Epithelial cell of esophagus (primary cell): ENCODE measurements around the gene MRPS2.

ENCODE experiments used
- DNase-seq: peaks from one replicate; pipeline ENCODE4 v3.0.0; 2010; ENCODE audit warnings: low read depth
- H3K4me3 ChIP-seq: 2 replicates; pipeline ENCODE4 v1.5.1; 2011; ENCODE audit warnings: mild to moderate bottlenecking, low read length, control low read depth
- CTCF ChIP-seq: IDR thresholded peaks from 2 replicates; pipeline ENCODE4 v1.5.1; 2011; ENCODE audit warnings: low read depth, mild to moderate bottlenecking, low read length, control low read depth, inconsistent platforms; ENCODE audit not compliant: insufficient read depth; ENCODE audit errors: missing control alignments

Gene MRPS2

GRCh38 chr9:135474915-135475314, 25.6 kb upstream of the MRPS2 start:
- TF ChIP-seq CTCF = peak; percentile 28
- no peak overlapping the region for H3K4me3 ChIP-seq
- no peak for DNase-seq

DNA sequence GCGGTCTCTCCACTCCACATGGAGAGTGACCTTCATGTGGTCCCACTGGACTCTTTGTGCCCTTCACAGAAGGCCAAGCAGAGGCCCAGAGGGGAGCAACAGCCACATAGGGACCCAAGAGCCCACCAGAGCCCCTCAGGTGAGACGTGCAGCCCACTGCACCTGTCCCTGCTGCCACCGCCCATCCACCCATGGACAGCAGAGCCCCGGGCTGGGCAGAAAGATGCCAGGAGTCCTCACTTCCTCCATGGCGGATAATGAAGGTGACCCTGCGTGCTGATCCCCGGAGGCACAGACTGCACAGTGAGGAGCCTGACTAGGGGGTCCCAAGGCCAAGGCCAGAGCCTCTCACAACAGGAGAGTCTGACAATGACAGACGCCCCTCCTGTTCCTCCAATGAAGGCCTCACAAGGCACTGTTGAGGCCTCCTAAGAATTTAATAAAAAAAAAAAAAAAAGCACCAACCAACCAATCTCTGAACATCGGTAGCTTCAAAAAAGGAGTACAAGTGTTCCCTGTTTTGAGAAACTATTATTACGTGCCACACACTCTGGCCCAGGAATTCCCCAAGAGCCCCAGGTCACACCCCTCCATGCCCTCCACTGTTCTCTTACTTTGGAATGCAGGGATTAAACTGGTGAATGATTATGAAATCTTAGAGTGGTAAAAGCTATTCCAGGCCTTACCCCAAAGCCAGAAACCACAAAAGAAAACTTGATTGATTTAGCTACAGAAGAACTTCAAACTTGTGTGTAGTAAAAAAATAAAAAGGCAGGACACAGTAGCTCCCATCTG, 23.7 kb upstream of the MRPS2 start:
- TF ChIP-seq CTCF = no peak
- peak; percentile 20 for DNase-seq
- no peak overlapping the region for H3K4me3 ChIP-seq

DNA sequence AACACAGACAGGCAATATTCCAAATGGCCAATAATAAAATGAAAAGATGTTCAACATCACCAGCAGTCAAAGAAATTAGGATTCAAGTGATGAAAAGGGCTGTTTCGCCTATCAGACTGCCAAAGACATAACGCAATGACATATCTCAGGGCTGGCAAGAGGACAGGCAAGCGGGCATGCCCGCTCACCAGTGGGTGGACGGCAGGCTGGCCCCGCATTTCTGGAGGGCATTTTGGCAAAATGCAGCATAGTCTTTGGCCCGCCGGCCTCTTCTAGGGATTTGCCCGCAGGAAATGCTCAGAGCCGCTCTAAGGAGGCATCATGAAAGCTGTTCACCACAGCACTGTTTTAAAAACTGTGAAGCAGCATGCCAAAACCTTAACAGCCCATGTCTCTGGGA, 22.3 kb upstream of the MRPS2 start:
- H3K4me3 ChIP-seq = no peak overlapping the region
- no peak for TF ChIP-seq CTCF

DNA sequence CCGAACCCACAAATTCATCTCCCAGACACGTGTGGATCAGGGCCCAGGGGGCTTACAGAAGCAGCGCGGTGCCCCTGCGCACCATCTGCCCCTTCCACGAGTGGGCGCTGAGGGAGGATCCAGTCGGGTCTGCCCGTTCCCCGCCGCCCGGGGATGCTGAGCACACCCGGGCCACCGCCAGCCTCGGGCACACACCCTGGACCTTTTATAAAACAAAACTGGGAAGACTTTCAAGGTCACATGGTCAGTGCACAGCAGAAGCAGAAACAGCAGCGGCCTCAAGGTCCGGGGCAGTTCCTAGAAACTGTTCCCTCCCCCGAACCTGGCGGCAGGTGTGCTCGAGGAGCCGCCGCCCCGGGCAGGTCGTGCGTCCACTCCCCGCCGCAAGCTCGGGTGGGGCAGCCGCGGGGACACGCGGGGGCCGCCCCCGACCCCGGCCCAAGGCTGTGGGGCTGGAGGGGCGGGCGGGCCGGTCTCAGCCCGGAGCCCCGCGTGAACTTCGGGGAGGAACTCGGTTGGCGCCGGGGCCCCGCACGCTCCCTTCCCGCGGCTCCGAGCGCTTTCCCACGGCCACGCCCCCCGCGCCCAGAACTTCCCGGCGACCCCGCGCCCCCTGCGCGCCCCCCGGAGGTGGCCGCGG, 21.5 kb upstream of the MRPS2 start:
- DNase-seq = peak; percentile 24
- H3K4me3 ChIP-seq = peak overlapping the region; percentile 21
- peak; percentile 9 for TF ChIP-seq CTCF

More for the DNA sequence above, 22.3 kb upstream of the MRPS2 start:
- no peak for DNase-seq

- peak within 1 kb of the TSS; percentile 69 for H3K4me3 ChIP-seq
- TF ChIP-seq CTCF = no peak
- no peak for DNase-seq
Observed at GRCh38 chr9:135479469-135480052, 20.9 kb upstream of the MRPS2 start, which contains the start of gene PPP1R26. Gene PPP1R26 (plus strand): TSS chr9:135479782. CDS start chr9:135484511, 4,729 bp downstream.

GRCh38 chr9:135480071-135480939, 20.2 kb upstream of the MRPS2 start:
- no peak for TF ChIP-seq CTCF
- peak overlapping the region; percentile 69 for H3K4me3 ChIP-seq
- DNase-seq = peak; percentile 40
